ENCODE results near the gene HHIPL1. TPM values are rescaled to one million over a fixed set of nuclear protein-coding genes. Genes with fewer than 3 reads are reported as not detected.

HHIPL1 gene
- total RNA-seq, 1 experiment from 2014 or later, result 2.6 TPM

- DNase-seq, result no peak
- H3K36me3 Mint-ChIP-seq (ENCODE audit: insufficient read depth in 1 of 3, low read depth in 3 of 3), result peaks cover 14 to 24% (median 18%) of the 10 kb centered on the region in 3 experiments
- H2BK5ac ChIP-seq (ENCODE audit: insufficient read length, low read length), result no peak overlapping the region
- H2BK15ac ChIP-seq (ENCODE audit: low read depth, low read length), result no peak overlapping the region
- H4K20me1 ChIP-seq (ENCODE audit: control insufficient read depth, insufficient read depth, insufficient read length), result no peaks in the 10 kb centered on the region
- H3K18ac ChIP-seq (ENCODE audit: insufficient read length, low read depth, low read length), result no peak overlapping the region
- no peak overlapping the region for H2AK5ac ChIP-seq (ENCODE audit: insufficient read length, low read length)
- peaks cover 23 to 26% of the 10 kb centered on the region in 2 experiments for H3K9me3 Mint-ChIP-seq
- H3K27ac Mint-ChIP-seq, result no peak overlapping the region
- H4K91ac ChIP-seq (ENCODE audit: insufficient read length, low read depth, low read length), result no peak overlapping the region
- no peaks in the 10 kb centered on the region for H3K27me3 ChIP-seq (ENCODE audit: insufficient read depth, low read length)
- H3K23ac ChIP-seq (ENCODE audit: insufficient read length, low read depth, low read length), result no peak overlapping the region
- peaks cover 11% of the 10 kb centered on the region for H3K9me3 ChIP-seq (ENCODE audit: control insufficient read depth, low read depth, low read length)
- no peaks in the 10 kb centered on the region for H3K4me1 Mint-ChIP-seq
- no peak overlapping the region for H2AFZ ChIP-seq (ENCODE audit: low read length)
- H3K14ac ChIP-seq (ENCODE audit: insufficient read depth, low read length), result no peak overlapping the region
- no peak overlapping the region for H3K4me3 Mint-ChIP-seq
- no peak overlapping the region for H4K5ac ChIP-seq (ENCODE audit: insufficient read length, low read depth, low read length)
- no peak overlapping the region for H3K9ac ChIP-seq (ENCODE audit: extremely low read depth, insufficient read length, low read length)
- no peaks in the 10 kb centered on the region for H3K4me1 ChIP-seq (ENCODE audit: insufficient read depth, low read length)
- H3T11ph ChIP-seq (ENCODE audit: low read length), result no peak overlapping the region
- no peak overlapping the region for H4K8ac ChIP-seq (replicated peaks; ENCODE audit: insufficient read length, low read depth, low read length)
- H3K79me1 ChIP-seq (ENCODE audit: insufficient read depth, low read depth, low read length, poor library complexity, severe bottlenecking), result no peaks in the 10 kb centered on the region
- TF ChIP-seq CTCF (conservative IDR thresholded peaks at IDR 0.05), result no peak
- no peak overlapping the region for H3K27ac ChIP-seq (ENCODE audit: insufficient read length, low read depth, low read length)
- H3K4ac ChIP-seq (ENCODE audit: low read depth, low read length), result no peak overlapping the region
- no peak overlapping the region for H3K56ac ChIP-seq (ENCODE audit: insufficient read length, low read depth, low read length)
- H3K4me2 ChIP-seq (ENCODE audit: insufficient read depth, insufficient read length, low read length), result no peak overlapping the region
- peaks cover 12% of the 10 kb centered on the region for H3K27me3 Mint-ChIP-seq (ENCODE audit: low read depth)
- no peaks in the 10 kb centered on the region for H3K79me2 ChIP-seq (ENCODE audit: insufficient read depth, low read length)
- H2BK12ac ChIP-seq (ENCODE audit: insufficient read length, low read depth, low read length), result no peak overlapping the region
- no peak overlapping the region for H2BK120ac ChIP-seq (ENCODE audit: low read depth, low read length, poor library complexity, severe bottlenecking)
- H2BK20ac ChIP-seq (ENCODE audit: low read depth, low read length, poor library complexity, severe bottlenecking), result no peak overlapping the region
- no peaks in the 10 kb centered on the region for H3K23me2 ChIP-seq (ENCODE audit: insufficient read length, low read depth, low read length, poor library complexity, severe bottlenecking)
These were observed 57.2 kb downstream of the HHIPL1 start for GRCh38 chr14:99702115-99702514.

Measured in H9 (cell line).